GM21786 (cell line): ENCODE results near the gene OR11A1.
"Not testable (repeated sequence)": the region's sequence is repeated elsewhere in the genome, so short reads cannot be mapped to it uniquely, and the experiment has no call there.

ENCODE experiments used
- ATAC-seq: cut with Tn5 transposase; IDR thresholded peaks from one replicate; pipeline ENCODE4 v1.9.1; 2021; ENCODE audit not compliant: unreplicated experiment

Gene OR11A1

GRCh38 chr6:29479560-29479959 is 22.7 kb upstream of the OR11A1 start:
- no peak for ATAC-seq

DNA sequence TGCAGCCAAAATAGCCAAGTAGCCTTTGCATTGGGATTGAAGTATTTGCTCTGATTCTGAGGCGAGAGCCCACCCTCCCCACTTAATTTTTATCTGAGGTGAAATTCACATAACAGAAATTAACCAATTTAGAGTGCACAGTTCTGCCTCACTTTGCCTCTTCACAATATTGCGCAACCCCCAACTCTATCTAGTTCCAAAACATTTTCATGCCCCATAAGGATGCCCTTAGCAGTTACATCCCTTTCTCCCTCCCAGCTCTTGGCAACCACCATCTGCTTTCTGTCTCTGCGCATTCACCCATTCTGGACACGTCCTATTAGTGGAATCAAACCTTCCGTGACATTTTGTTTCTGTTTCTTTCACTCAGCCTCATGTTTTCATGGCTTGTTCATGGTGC is 21.9 kb upstream of the OR11A1 start:
- no peak for ATAC-seq

GRCh38 chr6:29477923-29478450 is 21.1 kb upstream of the OR11A1 start:
- no peak for ATAC-seq

DNA sequence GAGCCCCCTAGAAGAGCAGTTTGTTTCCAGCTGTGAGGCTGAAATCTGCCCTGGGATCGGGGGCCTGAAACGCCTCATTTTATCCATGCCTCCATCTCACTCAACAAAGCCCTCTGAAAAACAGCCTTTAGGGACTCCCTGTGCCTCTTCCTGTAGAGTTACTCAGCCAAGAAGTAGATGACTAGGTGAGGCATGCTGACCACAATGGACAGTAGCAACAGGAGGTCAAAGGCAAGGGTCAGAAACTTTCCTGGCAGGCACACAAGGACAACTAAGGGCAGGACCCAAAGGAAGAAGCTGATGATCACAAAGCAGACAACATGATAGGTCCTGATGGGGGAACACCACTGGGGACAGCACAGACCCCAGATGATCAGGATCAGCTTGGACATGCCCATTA is 18.1 kb upstream of the OR11A1 start:
- ATAC-seq, result no peak

DNA sequence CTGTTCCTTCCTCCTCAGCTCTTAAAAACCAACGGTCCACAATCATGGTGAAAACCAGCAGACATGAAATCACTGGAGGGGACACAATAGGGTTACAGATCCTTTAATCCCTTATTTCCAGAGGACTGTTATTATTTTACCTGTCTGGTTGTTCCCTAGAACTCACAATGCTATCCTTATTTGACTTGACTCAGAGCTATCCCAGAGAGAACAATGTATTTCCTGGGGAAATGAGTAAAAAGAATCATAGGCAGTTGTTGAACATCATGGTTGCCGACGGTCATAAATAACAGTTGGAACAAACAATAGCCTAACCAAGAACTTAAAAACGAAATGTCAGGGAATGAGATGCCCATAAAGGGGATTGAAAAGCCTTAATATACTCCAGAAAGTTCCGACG is 9.4 kb upstream of the OR11A1 start:
- no peak for ATAC-seq

GRCh38 chr6:29465801-29466200 is 8.9 kb upstream of the OR11A1 start:
- no peak for ATAC-seq

DNA sequence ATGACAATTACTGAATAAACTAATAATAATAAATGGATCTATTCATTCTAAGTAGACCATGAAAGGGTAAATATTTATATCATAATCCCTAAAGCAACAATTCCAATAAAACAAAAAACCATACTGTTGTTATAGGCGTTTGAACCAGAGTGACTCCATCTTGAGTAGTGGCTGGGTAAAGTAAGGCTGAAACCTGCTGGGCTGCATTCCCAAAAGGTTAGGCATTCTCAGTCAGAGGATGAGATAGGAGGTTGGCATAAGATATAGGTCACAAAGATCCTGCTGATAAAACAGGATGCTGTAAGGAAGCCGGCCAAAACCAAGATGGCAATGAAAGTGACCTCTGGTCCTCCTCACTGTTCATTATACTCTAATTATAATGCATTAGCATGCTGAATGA is 8.4 kb upstream of the OR11A1 start:
- no peak for ATAC-seq

DNA sequence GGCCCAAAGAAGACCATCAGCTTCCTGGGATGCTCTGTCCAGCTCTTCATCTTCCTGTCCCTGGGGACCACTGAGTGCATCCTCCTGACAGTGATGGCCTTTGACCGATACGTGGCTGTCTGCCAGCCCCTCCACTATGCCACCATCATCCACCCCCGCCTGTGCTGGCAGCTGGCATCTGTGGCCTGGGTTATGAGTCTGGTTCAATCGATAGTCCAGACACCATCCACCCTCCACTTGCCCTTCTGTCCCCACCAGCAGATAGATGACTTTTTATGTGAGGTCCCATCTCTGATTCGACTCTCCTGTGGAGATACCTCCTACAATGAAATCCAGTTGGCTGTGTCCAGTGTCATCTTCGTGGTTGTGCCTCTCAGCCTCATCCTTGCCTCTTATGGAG is 5.2 kb upstream of the OR11A1 start:
- ATAC-seq, result no peak

GRCh38 chr6:29461021-29461814 is 4.3 kb upstream of the OR11A1 start:
- ATAC-seq, result no peak

GRCh38 chr6:29451471-29452193 is 5.2 kb downstream of the OR11A1 start:
- no peak for ATAC-seq

DNA sequence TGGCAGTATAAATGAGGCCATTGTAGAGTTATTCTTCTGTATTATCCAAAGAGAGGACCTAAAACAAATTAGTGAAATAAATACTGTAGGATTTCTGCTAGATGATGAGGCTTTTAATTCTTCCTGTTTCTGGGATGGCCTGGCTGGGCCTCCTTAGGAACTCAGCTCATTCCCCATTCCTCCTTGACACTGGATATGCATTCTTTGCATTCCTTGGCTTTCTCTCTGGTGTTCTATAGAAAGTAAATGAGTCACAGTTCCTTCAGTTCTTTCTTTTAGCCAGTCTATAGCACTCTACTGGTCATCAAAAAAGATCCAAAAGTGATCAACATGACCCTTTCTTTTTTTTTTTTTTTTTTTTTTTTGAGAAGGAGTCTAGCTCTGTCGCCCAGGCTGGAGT is 9.2 kb downstream of the OR11A1 start:
- no peak for ATAC-seq

- not testable (repeated sequence) for ATAC-seq
Observed at GRCh38 chr6:29444031-29444430, 12.8 kb downstream of the OR11A1 start.

DNA sequence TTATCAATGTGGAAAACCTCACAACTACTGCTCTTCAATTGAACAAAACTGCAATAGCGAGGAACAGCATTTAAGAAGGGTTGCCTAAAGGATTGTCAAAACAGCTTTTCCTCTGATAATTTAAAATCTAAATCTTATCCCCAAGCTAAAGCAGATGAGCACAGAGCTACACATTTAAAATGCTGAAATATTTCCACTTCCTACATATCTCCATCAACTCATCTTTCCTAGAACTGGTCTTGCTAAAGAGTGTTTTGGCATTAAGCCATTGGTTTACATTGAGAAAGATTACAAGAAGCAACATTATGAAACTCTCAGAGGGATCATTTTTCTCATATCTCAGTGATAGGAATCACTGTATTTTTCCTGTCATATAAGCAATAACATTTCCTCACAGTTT is 14.2 kb downstream of the OR11A1 start:
- ATAC-seq, result no peak

DNA sequence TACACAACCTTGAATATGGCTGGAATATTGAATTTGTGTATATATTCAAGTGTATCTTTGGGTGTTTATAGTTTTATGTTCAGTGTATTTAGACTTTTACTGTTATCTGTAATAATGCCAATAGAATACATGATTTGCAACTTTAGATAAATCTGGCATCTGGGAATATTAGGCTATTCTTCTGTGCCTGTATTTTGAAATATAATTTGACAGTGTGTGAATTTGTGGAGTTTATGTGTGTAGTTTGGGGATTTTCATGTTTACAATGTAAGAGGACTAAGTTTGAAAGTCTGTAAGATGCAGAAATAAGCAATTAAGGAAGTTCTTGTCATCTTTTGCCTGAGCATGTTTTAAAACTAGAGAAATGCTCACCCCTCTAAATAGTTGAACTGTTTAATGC is 17.9 kb downstream of the OR11A1 start, which contains the start of gene OR10C1:
TSS of gene OR10C1 (plus strand) at position 301 of the 400 bp plus-strand sequence. CDS start 710 bp downstream, outside the sequence.
- no peak for ATAC-seq

DNA sequence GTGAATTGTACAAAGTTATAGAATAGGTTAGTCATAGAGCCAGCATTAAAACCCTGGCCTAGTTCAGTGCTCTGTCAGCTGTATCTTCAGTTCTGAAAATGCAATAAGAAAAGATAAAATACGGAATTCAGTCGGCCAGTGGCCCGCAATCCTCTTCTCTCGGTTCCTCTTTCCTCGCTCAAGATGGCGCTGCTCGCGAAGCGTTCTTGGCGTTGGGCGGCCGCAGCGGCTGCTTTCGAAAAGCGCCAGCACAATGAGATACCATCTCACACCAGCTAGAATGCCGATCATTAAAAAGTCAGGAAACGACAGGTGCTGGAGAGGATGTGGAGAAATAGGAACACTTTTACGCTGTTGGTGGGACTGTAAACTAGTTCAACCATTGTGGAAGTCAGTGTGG is 20.1 kb downstream of the OR11A1 start:
- ATAC-seq, result not testable (repeated sequence)

DNA sequence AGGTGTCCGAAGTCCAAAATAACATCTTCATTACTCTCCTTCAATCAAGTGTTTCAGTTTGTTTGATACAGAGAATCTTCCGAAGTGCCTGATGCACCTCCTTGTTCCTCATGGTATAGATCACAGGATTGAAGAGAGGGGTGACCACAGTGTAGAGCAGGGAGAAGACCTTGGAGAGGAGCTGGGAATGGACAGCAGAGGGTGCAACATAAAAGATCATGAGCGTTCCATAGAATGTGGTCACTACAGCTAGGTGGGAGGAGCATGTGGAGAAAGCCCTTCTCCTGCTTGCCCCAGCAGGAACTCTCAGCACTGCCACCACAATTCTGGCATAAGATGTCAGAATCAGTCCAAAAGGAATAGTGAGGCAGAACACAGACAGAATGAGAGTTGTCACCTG is 30.2 kb downstream of the OR11A1 start:
- no peak for ATAC-seq

GRCh38 chr6:29425075-29425474 is 31.8 kb downstream of the OR11A1 start:
- no peak for ATAC-seq

- no peak for ATAC-seq
Observed at GRCh38 chr6:29424575-29424974, 32.3 kb downstream of the OR11A1 start.

GRCh38 chr6:29424168-29424567 is 32.7 kb downstream of the OR11A1 start:
- ATAC-seq, result no peak

GRCh38 chr6:29419516-29419915 is 37.4 kb downstream of the OR11A1 start:
- no peak for ATAC-seq

- no peak for ATAC-seq
Observed at GRCh38 chr6:29414588-29414987, 42.3 kb downstream of the OR11A1 start, which contains the start of gene OR12D1. Gene OR12D1, plus strand, starts transcription at chr6:29414928.

DNA sequence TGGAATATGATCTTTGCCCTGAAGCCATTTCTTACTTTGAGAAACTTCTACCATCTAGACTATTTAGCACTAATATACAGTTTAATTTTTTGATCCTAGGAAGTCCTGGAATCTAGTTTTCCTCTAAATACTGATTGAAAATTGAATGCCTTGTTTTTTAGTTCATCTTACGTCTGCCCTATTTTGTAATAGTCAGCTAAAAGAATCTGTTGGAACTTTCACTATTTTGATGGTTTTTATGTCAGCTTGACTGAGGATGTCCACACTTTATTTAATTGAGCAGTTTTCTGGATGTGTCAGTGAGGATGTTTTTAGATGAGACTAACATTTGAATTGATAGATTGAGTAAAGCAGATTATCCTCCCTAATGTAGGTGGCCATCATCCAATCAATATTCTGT is 53.1 kb downstream of the OR11A1 start:
- ATAC-seq, result no peak
